A549 treated with AZD9567 at 1 μM for 4 hours (cell line): ENCODE measurements around the gene ZFAND4. TPM values are rescaled to one million over a fixed set of nuclear protein-coding genes. Genes with fewer than 3 reads are reported as not detected.

Source experiments
- total RNA-seq: library from RNA; stranded (reverse); fragments of 200-300 nt; extraction: Qiagen RNA extraction; gene quantifications from 5 replicates; pipeline ENCODE4 v1.2.3, GENCODE V29; 2022; ENCODE audit not compliant: insufficient read depth

The ZFAND4 gene
- 4.1 to 5.9 TPM (median 5.4 TPM) in 5 replicates for total RNA-seq

GRCh38 chr10:45672181-45673073 is at the start of gene ZFAND4:
Gene ZFAND4 (minus strand): TSS chr10:45672772. CDS start chr10:45663725, 9,047 bp downstream.

Other genes starting within 250 kb of the ZFAND4 start
- gene WASHC2C, start 54.5 kb upstream of the ZFAND4 start, total RNA-seq: 15.9 to 19.2 TPM (median 18.6 TPM) in 5 replicates
- 7.3 to 10.7 TPM (median 9.6 TPM) in 5 replicates for gene AGAP4, start 174.7 kb upstream of the ZFAND4 start, total RNA-seq